COLO668 (cell line): ENCODE measurements around the gene KIF18B.
A peak's percentile ranks its signal among the peaks of the same experiment; 100 is the strongest.

Experiments used
- DNase-seq: peaks from one replicate; lab custom pipeline; 2025; ENCODE audit not compliant: unreplicated experiment; lab: John Stamatoyannopoulos, UW

KIF18B gene

GRCh38 chr17:44947461-44948314, at the start of gene KIF18B:
KIF18B (minus strand) TSS chr17:44947773; CDS start chr17:44936344, 11,429 bp downstream.
- peak; percentile 89 for DNase-seq

- no peak for DNase-seq
Observed at GRCh38 chr17:44996304-44996703, 48.7 kb upstream of the KIF18B start.

- no peak for DNase-seq
Observed at GRCh38 chr17:44995436-44996001, 47.9 kb upstream of the KIF18B start.

GRCh38 chr17:44992242-44992939, 44.8 kb upstream of the KIF18B start:
- no peak for DNase-seq

GRCh38 chr17:44990994-44991393, 43.4 kb upstream of the KIF18B start:
- DNase-seq = no peak

GRCh38 chr17:44989552-44990138, 42.1 kb upstream of the KIF18B start:
- no peak for DNase-seq

GRCh38 chr17:44988044-44988942, 40.7 kb upstream of the KIF18B start:
- DNase-seq = no peak

GRCh38 chr17:44983563-44983962, 36.0 kb upstream of the KIF18B start:
- DNase-seq = no peak

GRCh38 chr17:44982113-44982702, 34.6 kb upstream of the KIF18B start:
- DNase-seq = no peak

GRCh38 chr17:44981221-44981968, 33.8 kb upstream of the KIF18B start:
- peak; percentile 26 for DNase-seq

GRCh38 chr17:44979426-44979995, 31.9 kb upstream of the KIF18B start:
- DNase-seq = peak; percentile 12

- no peak for DNase-seq
Observed at GRCh38 chr17:44978807-44979206, 31.2 kb upstream of the KIF18B start.

GRCh38 chr17:44977814-44978550, 30.4 kb upstream of the KIF18B start:
- DNase-seq = no peak

GRCh38 chr17:44977065-44977464, 29.5 kb upstream of the KIF18B start:
- DNase-seq = no peak

GRCh38 chr17:44976206-44976605, 28.6 kb upstream of the KIF18B start:
- DNase-seq = peak; percentile 46

- no peak for DNase-seq
Observed at GRCh38 chr17:44972953-44973352, 25.4 kb upstream of the KIF18B start.

- no peak for DNase-seq
Observed at GRCh38 chr17:44971776-44972483, 24.4 kb upstream of the KIF18B start.
